Measurements from ENCODE around the gene ZBTB25. TPM values are rescaled to one million over a fixed set of nuclear protein-coding genes. Genes with fewer than 3 reads are reported as not detected.
A peak's percentile ranks its signal among the peaks of the same experiment; 100 is the strongest.

ZBTB25 gene
- total and polyA plus RNA-seq, 2 donors (not counting 1 experiment from before 2014, with no cell fraction given), result 7.2 to 9.2 TPM

GRCh38 chr14:64542836-64543201, 39.2 kb upstream of the ZBTB25 start:
- Histone ChIP-seq H3K36me3 (ENCODE audit: control insufficient read depth, insufficient read depth, low read length) (no peaks in the 10 kb centered on the region), H3K27ac (ENCODE audit: insufficient read depth, low read length) (no peak overlapping the region), H4K20me1 (ENCODE audit: control insufficient read depth, extremely low read depth, insufficient read depth, low read length) (no peaks in the 10 kb centered on the region), H2AFZ (ENCODE audit: low read length) (no peak overlapping the region), H3K4me1 (ENCODE audit: control insufficient read depth, extremely low read depth, insufficient read depth, low read length) (peaks cover 6% of the 10 kb centered on the region), H3K79me2 (ENCODE audit: control insufficient read depth, insufficient read depth, low read length) (no peaks in the 10 kb centered on the region), H3K4me3 (replicated peaks in 1 of 4; ENCODE audit: control extremely low read depth in 1 of 4, insufficient read depth in 1 of 4, low read depth in 3 of 4, low read length in 4 of 4) (peak overlapping the region in 3 of 4 experiments; percentile 51 to 63 (median 53)), H3K27me3 (ENCODE audit: control insufficient read depth, insufficient read depth, low read length) (peaks cover 12% of the 10 kb centered on the region), H3K9ac (ENCODE audit: insufficient read depth, low read length) (no peak overlapping the region), H3K4me2 (ENCODE audit: extremely low read depth, insufficient read depth, low read length) (peak overlapping the region; percentile 77), H3K9me3 (ENCODE audit: control insufficient read depth, insufficient read depth, low read depth, low read length) (peaks cover 6% of the 10 kb centered on the region)
- TF ChIP-seq CTCF (conservative IDR thresholded peaks at IDR 0.05 in 1 of 2, IDR thresholded peaks at IDR 0.05 in 1 of 2; ENCODE audit: low read depth in 1 of 2, low read length in 2 of 2) (no peak), EZH2 (IDR thresholded peaks at IDR 0.05; ENCODE audit: low read length, missing control alignments) (no peak)
- no peak for DNase-seq (ENCODE audit: low read depth in 2 of 2)

- H2AFZ ChIP-seq (ENCODE audit: low read length), result peak overlapping the region; percentile 47
- no peak for DNase-seq (ENCODE audit: low read depth in 2 of 2)
- no peaks in the 10 kb centered on the region for H4K20me1 ChIP-seq (ENCODE audit: control insufficient read depth, extremely low read depth, insufficient read depth, low read length)
- peaks cover 6% of the 10 kb centered on the region for H3K9me3 ChIP-seq (ENCODE audit: control insufficient read depth, insufficient read depth, low read depth, low read length)
- H3K27me3 ChIP-seq (ENCODE audit: control insufficient read depth, insufficient read depth, low read length), result peaks cover 12% of the 10 kb centered on the region
- no peaks in the 10 kb centered on the region for H3K79me2 ChIP-seq (ENCODE audit: control insufficient read depth, insufficient read depth, low read length)
- no peak overlapping the region for H3K27ac ChIP-seq (ENCODE audit: insufficient read depth, low read length)
- peaks cover 6% of the 10 kb centered on the region for H3K4me1 ChIP-seq (ENCODE audit: control insufficient read depth, extremely low read depth, insufficient read depth, low read length)
- peak overlapping the region; percentile 13 for H3K9ac ChIP-seq (ENCODE audit: insufficient read depth, low read length)
- no peaks in the 10 kb centered on the region for H3K36me3 ChIP-seq (ENCODE audit: control insufficient read depth, insufficient read depth, low read length)
- TF ChIP-seq CTCF (conservative IDR thresholded peaks at IDR 0.05 in 1 of 2, IDR thresholded peaks at IDR 0.05 in 1 of 2; ENCODE audit: low read depth in 1 of 2, low read length in 2 of 2), result no peak
- peak; percentile 68 for TF ChIP-seq EZH2 (IDR thresholded peaks at IDR 0.05; ENCODE audit: low read length, missing control alignments)
- peak overlapping the region; percentile 39 to 63 (median 52) for H3K4me3 ChIP-seq (replicated peaks in 1 of 4; ENCODE audit: control extremely low read depth in 1 of 4, insufficient read depth in 1 of 4, low read depth in 3 of 4, low read length in 4 of 4)
- peak overlapping the region; percentile 77 for H3K4me2 ChIP-seq (ENCODE audit: extremely low read depth, insufficient read depth, low read length)
Observed at GRCh38 chr14:64541972-64542835, 38.6 kb upstream of the ZBTB25 start.

GRCh38 chr14:64541261-64541971, 37.8 kb upstream of the ZBTB25 start:
- Histone ChIP-seq H3K27me3 (ENCODE audit: control insufficient read depth, insufficient read depth, low read length) (peaks cover 12% of the 10 kb centered on the region), H3K27ac (ENCODE audit: insufficient read depth, low read length) (no peak overlapping the region), H3K4me2 (ENCODE audit: extremely low read depth, insufficient read depth, low read length) (peak overlapping the region; percentile 77), H4K20me1 (ENCODE audit: control insufficient read depth, extremely low read depth, insufficient read depth, low read length) (no peaks in the 10 kb centered on the region), H3K9ac (ENCODE audit: insufficient read depth, low read length) (no peak overlapping the region), H3K4me1 (ENCODE audit: control insufficient read depth, extremely low read depth, insufficient read depth, low read length) (peaks cover 6% of the 10 kb centered on the region), H3K36me3 (ENCODE audit: control insufficient read depth, insufficient read depth, low read length) (no peaks in the 10 kb centered on the region), H3K9me3 (ENCODE audit: control insufficient read depth, insufficient read depth, low read depth, low read length) (peaks cover 6% of the 10 kb centered on the region), H3K79me2 (ENCODE audit: control insufficient read depth, insufficient read depth, low read length) (no peaks in the 10 kb centered on the region), H2AFZ (ENCODE audit: low read length) (peak overlapping the region; percentile 47), H3K4me3 (replicated peaks in 1 of 4; ENCODE audit: control extremely low read depth in 1 of 4, insufficient read depth in 1 of 4, low read depth in 3 of 4, low read length in 4 of 4) (peak overlapping the region; percentile 39 to 63 (median 52))
- DNase-seq (ENCODE audit: low read depth in 2 of 2), result peak; percentile 4 to 18
- no peak for TF ChIP-seq CTCF (conservative IDR thresholded peaks at IDR 0.05 in 1 of 2, IDR thresholded peaks at IDR 0.05 in 1 of 2; ENCODE audit: low read depth in 1 of 2, low read length in 2 of 2)
- no peak for TF ChIP-seq EZH2 (IDR thresholded peaks at IDR 0.05; ENCODE audit: low read length, missing control alignments)
